ENCODE results near the gene SOS1. TPM values are rescaled to one million over a fixed set of nuclear protein-coding genes. Genes with fewer than 3 reads are reported as not detected.

The SOS1 gene
- total RNA-seq, 1 donor from 2014 or later: 28.5 TPM

GRCh38 chr2:39150890-39151497 lies 30.1 kb upstream of the SOS1 start:
- H3K27ac Mint-ChIP-seq: no peak overlapping the region
- TF ChIP-seq EZH2 (IDR thresholded peaks at IDR 0.05) (no peak), EZH2phosphoT487 (IDR thresholded peaks at IDR 0.05) (no peak), CTCF (IDR thresholded peaks at IDR 0.05) (no peak)
- no peaks in the 10 kb centered on the region for H3K36me3 ChIP-seq
- no peak for DNase-seq (ENCODE audit: low spot score)
- H3K4me3 ChIP-seq: no peak overlapping the region
- no peak overlapping the region for H2AFZ ChIP-seq (replicated peaks)
- H3K79me2 ChIP-seq (ENCODE audit: low read depth): no peaks in the 10 kb centered on the region
- H3K36me3 Mint-ChIP-seq: no peaks in the 10 kb centered on the region
- H3K27me3 ChIP-seq: no peaks in the 10 kb centered on the region
- no peaks in the 10 kb centered on the region for H3F3A ChIP-seq (ENCODE audit: low read depth)
- H3K27me3 Mint-ChIP-seq (ENCODE audit: insufficient read depth, low read depth): no peaks in the 10 kb centered on the region
- no peak overlapping the region for H3K4me3 Mint-ChIP-seq
- H3K4me2 ChIP-seq: no peak overlapping the region
- no peaks in the 10 kb centered on the region for H4K20me1 ChIP-seq (ENCODE audit: low read depth)
- H3K9ac ChIP-seq: no peak overlapping the region
- H3K4me1 Mint-ChIP-seq: no peaks in the 10 kb centered on the region
- H3K4me1 ChIP-seq: no peaks in the 10 kb centered on the region
- no peaks in the 10 kb centered on the region for H3K9me3 Mint-ChIP-seq
- no peak overlapping the region for H3K27ac ChIP-seq
- H3K9me3 ChIP-seq (ENCODE audit: low read depth): no peaks in the 10 kb centered on the region

- Histone ChIP-seq H3K79me2 (ENCODE audit: low read depth) (no peaks in the 10 kb centered on the region), H3K4me1 (no peaks in the 10 kb centered on the region), H3K9ac (no peak overlapping the region), H2AFZ (replicated peaks) (peak overlapping the region; percentile 50), H3F3A (ENCODE audit: low read depth) (no peaks in the 10 kb centered on the region), H3K36me3 (no peaks in the 10 kb centered on the region), H3K4me3 (no peak overlapping the region), H3K4me2 (no peak overlapping the region), H3K27ac (no peak overlapping the region), H4K20me1 (ENCODE audit: low read depth) (no peaks in the 10 kb centered on the region), H3K27me3 (no peaks in the 10 kb centered on the region), H3K9me3 (ENCODE audit: low read depth) (no peaks in the 10 kb centered on the region)
- no peak overlapping the region for H3K4me3 Mint-ChIP-seq
- TF ChIP-seq EZH2 (IDR thresholded peaks at IDR 0.05) (no peak), EZH2phosphoT487 (IDR thresholded peaks at IDR 0.05) (no peak), CTCF (IDR thresholded peaks at IDR 0.05) (no peak)
- DNase-seq (ENCODE audit: low spot score): no peak
- H3K27ac Mint-ChIP-seq: no peak overlapping the region
- peaks cover under 1% of the 10 kb centered on the region for H3K27me3 Mint-ChIP-seq (ENCODE audit: insufficient read depth, low read depth)
- H3K36me3 Mint-ChIP-seq: no peaks in the 10 kb centered on the region
- H3K9me3 Mint-ChIP-seq: no peaks in the 10 kb centered on the region
- H3K4me1 Mint-ChIP-seq: no peaks in the 10 kb centered on the region
These were observed 29.3 kb upstream of the SOS1 start for GRCh38 chr2:39150102-39150562.

- Histone ChIP-seq H3K4me3 (no peak overlapping the region), H3K4me2 (no peak overlapping the region), H3K9me3 (ENCODE audit: low read depth) (no peaks in the 10 kb centered on the region), H3K4me1 (no peaks in the 10 kb centered on the region), H2AFZ (replicated peaks) (no peak overlapping the region), H3K27ac (no peak overlapping the region), H3K36me3 (no peaks in the 10 kb centered on the region), H3K27me3 (no peaks in the 10 kb centered on the region), H3K79me2 (ENCODE audit: low read depth) (no peaks in the 10 kb centered on the region), H4K20me1 (ENCODE audit: low read depth) (no peaks in the 10 kb centered on the region), H3K9ac (no peak overlapping the region), H3F3A (ENCODE audit: low read depth) (no peaks in the 10 kb centered on the region)
- Mint-ChIP-seq H3K36me3 (no peaks in the 10 kb centered on the region), H3K9me3 (no peaks in the 10 kb centered on the region), H3K4me3 (no peak overlapping the region), H3K27ac (no peak overlapping the region), H3K4me1 (no peaks in the 10 kb centered on the region), H3K27me3 (ENCODE audit: insufficient read depth, low read depth) (peaks cover 2% of the 10 kb centered on the region)
- TF ChIP-seq CTCF (IDR thresholded peaks at IDR 0.05) (no peak), EZH2 (IDR thresholded peaks at IDR 0.05) (no peak), EZH2phosphoT487 (IDR thresholded peaks at IDR 0.05) (no peak)
- no peak for DNase-seq (ENCODE audit: low spot score)
These were observed 25.8 kb upstream of the SOS1 start for GRCh38 chr2:39146630-39147029.

All from neural progenitor cell (in vitro differentiated cells).